GM11168 (cell line): ENCODE results near the gene CDKN1C.
"Not testable (repeated sequence)": the region's sequence is repeated elsewhere in the genome, so short reads cannot be mapped to it uniquely, and the experiment has no call there.

Experiments used
- in situ Hi-C: fragments of 300-500 bp; cut with MboI; formaldehyde crosslinking; loops from one replicate; pipeline ENCODE4 v1.12.0; 2022; ENCODE audit warnings: low sequenced_read_pairs; ENCODE audit not compliant: unreplicated experiment

The CDKN1C gene

DNA sequence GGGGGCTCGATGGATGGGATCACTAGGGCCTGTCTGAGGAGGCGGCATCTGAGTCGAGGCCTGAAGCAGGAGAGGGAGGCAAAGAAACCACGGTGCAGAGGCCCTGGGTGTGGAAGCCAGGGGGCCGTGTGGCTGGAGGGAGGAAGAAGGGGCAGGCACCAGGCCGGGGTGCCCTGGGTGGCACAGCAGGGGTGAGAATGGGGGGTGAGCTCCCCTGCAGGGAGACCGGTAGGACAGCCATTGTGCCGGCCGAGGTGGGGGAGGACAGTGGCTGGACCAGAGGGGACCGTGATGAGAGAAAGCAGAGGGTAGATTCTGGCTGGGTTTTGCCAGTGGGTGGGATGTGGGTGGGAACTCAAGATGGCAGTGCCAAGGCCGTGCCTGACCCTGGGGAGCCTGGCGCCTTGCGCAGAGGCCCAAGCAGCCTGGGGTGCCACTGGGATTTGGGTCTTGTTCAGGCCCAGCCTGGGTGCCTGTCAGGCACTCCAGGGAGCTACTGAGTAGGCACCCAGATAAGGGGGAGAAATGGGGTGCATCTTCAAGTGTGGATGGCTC lies 24.9 kb upstream of the CDKN1C start:
- in situ Hi-C loops, result no loop called here

DNA sequence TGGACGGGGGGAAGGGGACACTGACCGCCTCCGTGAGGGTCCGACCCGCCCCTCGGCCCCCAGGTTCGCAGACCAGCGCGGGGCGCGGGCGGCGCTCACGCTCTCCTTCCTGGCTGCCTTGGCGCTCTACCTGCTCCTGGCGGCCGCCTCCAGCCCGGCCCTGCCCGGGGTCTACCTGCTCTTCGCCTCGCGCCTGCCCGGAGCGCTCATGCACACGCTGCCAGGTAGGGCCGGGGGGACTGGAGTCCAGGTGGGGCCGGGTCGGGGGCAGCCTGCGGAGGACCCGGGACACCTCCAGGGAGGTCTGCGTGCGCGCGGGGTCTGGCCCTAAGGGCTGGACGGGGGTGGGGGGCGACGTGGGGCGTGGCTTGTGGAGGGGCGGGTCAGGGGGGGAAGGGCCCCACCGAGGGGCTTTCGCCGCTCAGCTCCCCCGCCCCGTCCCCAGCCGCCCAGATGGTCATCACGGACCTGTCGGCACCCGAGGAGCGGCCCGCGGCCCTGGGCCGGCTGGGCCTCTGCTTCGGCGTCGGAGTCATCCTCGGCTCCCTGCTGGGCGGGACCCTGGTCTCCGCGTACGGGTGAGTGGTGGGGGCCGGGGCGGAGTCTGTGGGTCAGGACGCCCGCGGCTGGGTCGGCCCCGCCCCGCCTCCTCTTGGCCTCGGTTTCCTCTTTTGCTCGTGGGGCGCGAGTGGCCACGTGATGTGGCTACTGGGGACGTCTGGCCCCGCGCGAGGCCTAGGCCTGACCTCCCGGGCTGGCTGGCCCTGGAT lies 23.7 kb upstream of the CDKN1C start:
- in situ Hi-C loops, result no loop called here

- in situ Hi-C loops, result no loop called here
These were observed 22.6 kb upstream of the CDKN1C start for GRCh38 chr11:2908130-2908529.

- in situ Hi-C loops, result not testable (repeated sequence)
These were observed 19.7 kb upstream of the CDKN1C start for GRCh38 chr11:2905299-2905698.

DNA sequence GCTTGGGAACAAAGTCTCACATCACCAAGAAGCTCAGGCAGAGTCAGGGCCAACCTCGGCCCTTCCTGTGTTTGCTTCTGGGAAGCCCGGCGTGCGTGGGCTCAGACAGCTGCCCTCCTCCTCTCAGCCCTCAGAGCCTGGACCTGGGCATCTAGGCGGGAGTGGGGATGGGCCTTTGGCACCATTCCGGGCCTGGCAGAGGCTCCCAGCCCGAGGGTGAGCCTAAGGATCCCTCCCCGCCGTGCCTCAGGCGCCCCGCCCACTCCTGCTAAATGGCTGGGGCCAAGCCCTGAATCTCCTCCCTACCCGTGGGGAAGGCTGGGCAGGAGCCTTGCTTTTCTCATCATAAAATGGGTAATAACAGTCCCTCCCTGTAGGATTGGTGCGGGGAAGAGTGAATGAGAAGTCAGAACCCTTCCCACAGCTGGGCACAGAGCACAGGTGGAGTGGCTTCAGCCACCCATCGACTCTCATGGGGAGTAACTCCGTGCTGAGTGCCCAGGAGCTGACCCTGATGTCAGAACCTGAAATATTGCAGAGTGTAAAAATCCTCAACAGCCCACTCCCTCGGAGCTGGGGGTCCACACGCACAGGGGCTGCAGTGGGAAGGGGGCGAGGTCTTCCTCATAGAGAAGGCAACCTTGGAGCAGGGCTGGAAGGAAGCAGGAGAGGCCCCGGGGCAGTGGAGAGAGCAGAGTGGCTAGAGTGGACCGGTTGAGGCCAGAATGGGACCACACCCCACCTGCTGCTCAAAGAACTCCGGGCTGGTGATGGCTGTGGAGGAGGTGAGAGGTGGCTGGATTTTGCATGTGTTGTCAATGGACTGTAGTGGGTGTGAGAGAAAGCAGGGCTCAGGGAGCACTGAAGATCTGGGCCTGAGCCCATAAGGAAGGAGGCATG lies 18.8 kb upstream of the CDKN1C start:
- in situ Hi-C loops, result no loop called here

- in situ Hi-C loops, result no loop called here
These were observed 18.1 kb upstream of the CDKN1C start for GRCh38 chr11:2903672-2904011.

DNA sequence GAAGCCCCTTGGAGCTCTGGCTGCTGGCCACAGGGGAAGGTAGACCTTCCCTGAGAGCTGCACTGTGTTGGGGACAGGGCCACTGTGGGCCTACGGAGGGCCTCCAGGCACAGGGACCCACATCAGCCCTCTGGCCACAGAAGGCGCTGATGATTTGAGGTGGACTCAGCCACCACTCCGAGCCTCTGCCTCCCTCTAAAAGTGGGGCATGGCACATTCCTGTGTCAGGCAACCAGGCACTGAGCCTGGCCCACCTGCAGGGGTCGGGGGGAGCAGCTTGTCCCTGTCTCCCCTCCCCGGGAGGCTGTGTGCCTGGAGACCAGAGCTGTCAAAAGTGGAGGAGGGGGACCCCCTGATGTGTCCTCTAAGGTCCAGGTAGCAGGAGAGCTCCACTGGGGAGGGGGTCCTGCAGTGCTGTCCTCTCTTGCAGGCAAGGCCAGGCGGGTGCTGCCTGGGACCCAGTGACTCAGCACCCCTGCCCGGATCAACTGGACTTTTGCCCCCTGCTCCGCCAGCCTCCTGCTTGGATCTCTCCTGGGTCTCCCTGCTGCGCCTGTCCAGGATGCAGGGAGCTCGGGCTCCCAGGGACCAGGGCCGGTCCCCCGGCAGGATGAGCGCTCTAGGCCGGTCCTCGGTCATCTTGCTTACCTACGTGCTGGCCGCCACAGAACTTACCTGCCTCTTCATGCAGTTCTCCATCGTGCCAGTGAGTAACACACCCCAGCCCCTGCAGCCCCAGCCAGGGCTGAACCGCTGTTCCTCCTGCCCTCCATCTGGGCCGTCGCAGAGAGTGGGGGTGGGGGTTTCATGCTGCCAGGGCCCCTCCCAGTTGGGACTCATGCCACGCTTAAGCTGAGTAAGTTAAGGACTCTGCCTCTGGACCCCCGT lies 17.5 kb upstream of the CDKN1C start:
- in situ Hi-C loops, result no loop called here

- in situ Hi-C loops, result no loop called here
These were observed 16.5 kb upstream of the CDKN1C start for GRCh38 chr11:2901854-2902783.

GRCh38 chr11:2901196-2901796 lies 15.7 kb upstream of the CDKN1C start:
- in situ Hi-C loops, result no loop called here

- in situ Hi-C loops, result loop anchor here (10.0 to 25.0 kb wide), 2 partner anchors 474 to 612 kb away; no protein-coding TSS in a partner anchor
These were observed 13.7 kb upstream of the CDKN1C start for GRCh38 chr11:2899080-2899783.

DNA sequence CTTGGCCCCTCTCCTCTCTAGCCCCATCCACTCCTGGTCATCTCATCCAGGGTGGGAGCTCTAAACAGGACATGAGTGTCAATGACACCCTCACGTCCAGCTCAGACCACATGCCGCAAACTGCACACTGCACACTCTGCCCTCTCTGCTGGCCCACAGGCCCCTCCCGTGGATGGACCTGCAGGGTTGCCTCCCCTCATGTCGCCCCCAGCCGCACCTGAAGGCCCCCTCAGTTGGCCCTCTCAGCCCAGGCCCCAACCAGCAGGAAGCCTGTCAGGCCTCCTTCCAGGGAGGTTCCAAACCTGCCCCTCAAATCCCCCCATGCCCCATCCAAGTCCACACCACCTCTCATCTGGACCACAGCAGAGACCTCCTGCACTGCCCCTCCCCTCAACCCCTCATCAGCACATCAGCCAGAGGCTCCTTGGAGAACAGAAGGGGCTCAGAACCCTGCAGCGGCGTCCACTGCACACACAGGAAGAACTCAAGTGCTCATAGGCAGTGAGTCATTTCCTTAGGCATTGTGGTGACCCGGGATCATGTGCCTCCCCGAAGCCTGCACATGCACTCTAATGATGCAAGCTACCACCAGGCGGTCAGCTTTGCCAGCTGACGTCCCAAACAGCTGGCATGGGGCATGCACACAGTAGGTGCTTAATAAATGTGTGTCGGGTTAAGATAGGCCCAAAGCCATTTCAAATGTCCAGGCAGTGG lies 12.9 kb upstream of the CDKN1C start:
- in situ Hi-C loops, result loop anchor here (10.0 to 25.0 kb wide), 2 partner anchors 474 to 611 kb away; no protein-coding TSS in a partner anchor

DNA sequence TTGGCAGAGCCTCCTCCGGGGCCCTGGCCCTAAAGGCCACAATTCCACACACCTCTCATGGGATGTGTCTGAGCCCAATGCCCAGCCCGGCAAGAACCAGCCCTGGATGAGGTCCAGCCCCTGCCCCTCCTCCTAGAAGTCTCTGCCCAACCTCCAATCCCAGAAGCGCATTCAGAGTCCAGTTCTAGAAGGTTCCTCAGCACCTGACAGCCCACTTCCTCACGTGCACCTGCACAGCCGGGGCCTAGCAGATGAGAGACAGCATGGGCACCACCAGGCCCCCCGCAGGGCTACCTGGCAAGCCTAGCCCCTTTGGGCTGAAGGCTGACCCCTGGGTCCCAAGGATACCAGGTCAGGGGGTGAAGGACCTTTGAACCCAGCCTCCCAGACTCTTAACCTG lies 11.5 kb upstream of the CDKN1C start:
- in situ Hi-C loops, result loop anchor here (10.0 to 25.0 kb wide), 2 partner anchors 472 to 610 kb away; no protein-coding TSS in a partner anchor

DNA sequence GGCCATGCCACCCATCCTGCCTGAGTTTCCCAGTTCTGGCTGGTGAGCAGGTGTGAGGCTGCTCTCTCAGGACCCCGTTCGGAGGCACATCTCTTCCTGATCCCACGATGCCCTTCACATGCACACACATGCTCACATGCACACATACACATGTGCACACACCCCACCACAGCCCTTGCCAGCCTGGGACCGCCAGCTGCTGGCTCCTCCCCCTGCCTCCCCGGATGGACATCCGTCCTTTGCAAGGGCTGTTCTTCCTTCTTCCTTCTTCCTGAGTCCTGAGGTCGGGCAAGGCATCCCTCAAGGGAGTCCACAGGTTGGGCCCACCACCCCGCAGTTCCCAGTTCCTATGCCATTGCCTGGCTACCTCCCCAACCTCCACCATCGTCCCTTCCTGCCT lies 10.5 kb upstream of the CDKN1C start:
- in situ Hi-C loops, result loop anchor here (10.0 to 25.0 kb wide), 2 partner anchors 471 to 609 kb away; no protein-coding TSS in a partner anchor

DNA sequence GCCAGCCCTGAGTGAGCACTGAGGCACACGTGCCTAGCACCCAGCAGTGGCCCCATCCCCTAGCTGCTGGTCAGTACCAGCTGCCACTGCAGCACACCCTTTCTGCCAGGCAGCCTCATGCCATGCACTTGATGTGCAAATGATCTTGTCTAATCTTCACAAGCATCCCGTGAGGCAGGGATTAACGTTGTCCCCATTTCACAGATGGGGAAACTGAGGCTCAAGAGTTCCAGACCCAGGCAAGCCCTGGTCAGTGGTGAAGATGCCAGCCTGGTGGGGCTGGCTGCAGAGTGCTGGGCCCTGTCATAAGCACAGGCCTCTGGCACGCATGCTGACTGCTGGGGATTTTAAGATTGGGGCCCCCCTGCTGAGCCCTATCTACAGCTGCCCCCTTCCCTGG lies 8.4 kb upstream of the CDKN1C start:
- in situ Hi-C loops, result loop anchor here (10.0 to 25.0 kb wide), 2 partner anchors 469 to 607 kb away; no protein-coding TSS in a partner anchor

DNA sequence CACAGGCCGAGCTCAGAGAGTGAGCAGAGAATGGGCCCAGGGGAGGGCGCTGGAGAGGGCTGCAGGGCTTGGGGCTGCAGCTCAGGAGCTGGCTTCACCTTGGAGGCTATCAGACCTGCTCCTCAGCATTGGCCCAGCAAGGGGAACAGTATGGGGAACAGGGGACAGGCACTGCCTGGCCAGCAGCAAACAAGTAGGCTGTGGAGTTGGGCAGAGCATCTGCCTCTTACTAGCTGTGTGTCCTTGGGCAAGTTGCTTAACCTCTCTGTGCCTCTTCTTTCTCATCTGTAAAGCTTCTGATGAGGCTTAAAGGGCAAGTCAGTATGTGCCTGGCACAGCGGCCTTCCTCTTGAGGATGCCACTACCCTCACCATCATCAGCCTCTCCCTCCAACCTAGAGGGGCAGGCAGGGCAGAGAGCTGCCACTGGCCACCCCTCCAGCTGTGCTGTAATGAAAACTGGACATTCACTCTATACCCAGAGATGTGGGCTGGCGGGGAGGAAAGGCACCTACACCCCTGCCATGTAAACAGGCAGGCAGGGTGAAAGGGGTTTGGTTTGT lies 7.5 kb upstream of the CDKN1C start:
- in situ Hi-C loops, result loop anchor here (10.0 to 25.0 kb wide), 2 partner anchors 468 to 606 kb away; no protein-coding TSS in a partner anchor

- in situ Hi-C loops, result loop anchor here (10.0 to 25.0 kb wide), 2 partner anchors 468 to 605 kb away; no protein-coding TSS in a partner anchor
These were observed 6.8 kb upstream of the CDKN1C start for GRCh38 chr11:2892215-2892966.
